GM21526 (cell line): ENCODE data around the gene SMPD3.

Experiments used
- ATAC-seq: cut with Tn5 transposase; IDR thresholded peaks from one replicate; pipeline ENCODE4 v1.9.1; 2021; ENCODE audit warnings: moderate library complexity; ENCODE audit not compliant: unreplicated experiment, low FRiP score

SMPD3 gene

DNA sequence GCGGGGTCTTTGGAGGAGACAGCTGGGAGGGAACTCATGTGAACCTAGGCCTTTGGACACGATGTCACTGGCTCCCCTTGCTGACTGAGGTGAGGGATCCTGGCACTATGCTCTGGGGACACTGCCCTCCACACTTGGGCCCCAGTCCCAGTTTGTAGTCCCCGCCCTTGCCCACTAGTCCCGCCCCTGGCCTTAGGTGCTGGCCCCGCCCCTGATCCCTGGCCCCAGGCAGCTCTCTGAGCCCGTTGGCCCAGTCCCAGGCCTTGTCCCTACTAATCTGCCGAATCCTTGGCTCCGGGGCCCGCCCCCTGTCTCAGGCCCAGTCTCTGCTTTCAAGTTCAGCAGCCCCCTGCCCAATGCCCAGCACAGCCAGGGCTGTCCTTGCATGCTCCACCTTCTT lies 61.0 kb downstream of the SMPD3 start:
- no peak for ATAC-seq

DNA sequence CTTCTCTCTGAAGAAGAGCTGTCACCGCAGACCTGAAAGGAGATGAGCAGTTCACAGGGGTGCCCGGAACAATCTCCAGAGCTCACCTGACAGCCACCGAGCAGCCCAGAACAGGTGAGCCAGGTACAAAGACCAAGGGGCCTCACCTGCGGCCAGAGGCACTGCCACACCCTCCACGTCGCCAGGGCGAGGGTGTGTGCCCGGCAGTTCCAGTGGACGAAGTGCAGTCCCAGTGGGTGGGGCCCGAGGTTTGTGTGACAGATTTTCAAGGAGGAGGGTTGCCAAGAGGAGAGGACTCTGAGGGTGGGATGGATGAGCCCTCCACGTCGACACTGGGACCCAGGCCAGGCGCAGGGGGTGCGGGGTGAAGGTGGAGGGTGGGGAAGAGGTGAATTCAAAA lies 61.7 kb downstream of the SMPD3 start:
- ATAC-seq: no peak

DNA sequence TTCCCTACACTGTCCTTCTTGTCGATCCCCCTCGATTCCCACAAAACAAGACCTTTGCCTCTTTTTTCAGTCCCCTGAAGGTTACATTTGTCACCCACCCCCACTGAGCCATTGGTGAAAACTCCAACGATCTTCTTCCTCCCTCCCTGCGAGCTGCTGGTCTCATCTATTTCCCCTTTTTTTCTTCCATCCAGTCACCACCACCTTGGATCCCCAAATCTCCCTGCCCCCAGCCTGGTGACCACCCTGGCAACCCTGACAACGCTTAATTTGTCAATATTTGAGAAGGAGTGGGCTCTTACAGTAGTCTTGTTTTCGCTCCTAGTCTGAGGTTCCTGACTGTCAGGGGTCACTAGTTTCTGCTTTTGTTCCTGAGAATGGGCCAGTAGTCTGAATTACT lies 62.9 kb downstream of the SMPD3 start:
- no peak for ATAC-seq

DNA sequence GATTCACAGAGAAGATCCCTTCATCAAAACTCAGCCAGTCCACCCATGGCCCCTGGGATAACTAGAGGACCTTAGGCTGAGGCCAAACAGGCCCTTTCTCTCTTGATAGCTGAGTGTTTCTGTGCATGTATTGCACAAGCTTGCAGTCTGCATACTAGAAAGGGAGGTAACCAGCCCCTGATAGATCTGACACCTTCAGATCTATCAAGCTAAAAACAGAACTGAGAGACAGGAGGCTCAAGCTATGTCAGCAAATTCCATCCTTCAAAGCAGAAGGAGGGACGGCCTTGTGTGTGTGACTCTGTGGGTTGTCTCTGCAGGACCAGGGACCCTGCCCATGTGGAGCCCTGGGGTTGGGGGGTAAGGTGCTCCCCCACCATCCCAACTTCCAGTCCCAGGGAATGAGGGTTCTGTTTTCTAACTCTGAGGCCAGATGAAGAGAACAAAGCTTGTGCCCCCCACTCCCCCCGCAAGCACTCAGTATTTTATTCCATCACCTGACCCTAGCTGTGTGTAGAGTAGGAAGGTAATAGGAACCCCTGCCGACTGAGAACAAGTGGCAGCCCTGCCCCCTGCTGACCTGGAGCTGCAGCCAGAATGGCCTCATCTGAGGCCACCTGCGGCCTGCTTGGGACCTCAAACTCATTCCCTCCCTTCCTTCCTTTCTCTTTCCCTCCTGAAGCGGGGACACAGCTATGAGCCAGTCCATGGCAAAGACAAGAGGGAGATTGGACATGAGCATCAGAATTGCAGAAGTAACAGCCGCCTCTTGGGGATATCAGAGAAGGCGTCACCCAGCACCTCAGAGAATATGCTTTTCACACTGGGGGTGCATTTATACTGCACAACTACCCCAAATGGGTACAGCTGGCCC lies 63.8 kb downstream of the SMPD3 start:
- ATAC-seq: no peak

DNA sequence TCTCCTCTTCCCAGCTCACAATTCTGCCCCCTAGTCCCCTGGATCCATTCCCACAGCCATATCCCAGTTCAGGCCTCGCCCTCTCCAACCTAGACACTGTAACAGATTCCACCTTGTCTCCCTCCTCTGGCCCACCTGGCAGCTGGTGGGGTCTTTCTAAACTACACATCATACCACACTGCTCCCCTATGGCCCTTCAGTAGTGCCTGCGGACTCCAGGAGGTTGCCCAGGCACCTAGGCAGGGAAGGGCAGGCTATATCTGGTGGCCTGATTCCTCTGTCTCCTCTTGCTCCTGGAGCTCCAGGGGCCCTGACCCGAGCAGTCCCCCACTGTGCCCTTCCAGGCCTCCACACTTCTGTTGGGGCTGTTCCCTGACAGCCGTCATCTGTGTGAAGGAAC lies 64.5 kb downstream of the SMPD3 start:
- ATAC-seq: no peak

DNA sequence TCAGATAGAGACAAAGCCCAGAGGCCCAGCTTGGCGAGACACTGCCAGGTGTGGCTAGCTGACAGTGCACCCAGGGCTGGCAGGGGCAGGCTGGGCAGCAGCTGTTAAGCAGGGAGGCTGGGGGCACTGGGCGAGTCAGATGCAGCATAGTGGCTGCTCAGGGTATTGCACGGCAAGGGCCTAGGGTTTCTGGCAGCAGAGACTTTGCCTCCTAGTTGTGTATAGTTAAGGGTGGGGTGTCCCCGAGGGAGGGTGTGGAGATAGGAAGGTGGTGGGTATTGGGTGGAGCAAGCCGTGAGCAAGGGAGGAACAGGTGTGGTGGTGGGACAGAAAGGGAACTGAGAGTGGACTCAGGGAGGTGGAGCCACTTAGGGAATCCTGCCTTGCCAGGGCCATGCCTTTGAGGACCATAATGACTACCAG lies 66.0 kb downstream of the SMPD3 start:
- ATAC-seq: peak; percentile 43

DNA sequence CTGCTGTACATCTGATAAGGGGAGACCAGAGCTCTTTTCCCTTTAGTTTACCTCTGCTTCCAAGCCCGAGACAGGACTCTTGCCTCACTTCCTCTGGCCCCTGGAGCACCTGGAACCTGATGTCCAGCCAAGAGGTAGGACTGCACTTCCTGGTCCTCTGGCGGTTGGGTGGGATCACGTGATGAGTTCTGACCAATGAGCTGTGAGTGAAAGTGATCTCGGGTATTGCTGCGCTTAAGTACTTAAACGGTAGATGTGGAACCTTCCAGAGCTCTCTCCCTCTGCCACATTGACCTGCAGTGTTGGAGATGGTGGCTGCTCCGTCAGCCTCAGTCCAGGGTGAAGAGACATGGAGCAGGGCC lies 67.0 kb downstream of the SMPD3 start:
- no peak for ATAC-seq

DNA sequence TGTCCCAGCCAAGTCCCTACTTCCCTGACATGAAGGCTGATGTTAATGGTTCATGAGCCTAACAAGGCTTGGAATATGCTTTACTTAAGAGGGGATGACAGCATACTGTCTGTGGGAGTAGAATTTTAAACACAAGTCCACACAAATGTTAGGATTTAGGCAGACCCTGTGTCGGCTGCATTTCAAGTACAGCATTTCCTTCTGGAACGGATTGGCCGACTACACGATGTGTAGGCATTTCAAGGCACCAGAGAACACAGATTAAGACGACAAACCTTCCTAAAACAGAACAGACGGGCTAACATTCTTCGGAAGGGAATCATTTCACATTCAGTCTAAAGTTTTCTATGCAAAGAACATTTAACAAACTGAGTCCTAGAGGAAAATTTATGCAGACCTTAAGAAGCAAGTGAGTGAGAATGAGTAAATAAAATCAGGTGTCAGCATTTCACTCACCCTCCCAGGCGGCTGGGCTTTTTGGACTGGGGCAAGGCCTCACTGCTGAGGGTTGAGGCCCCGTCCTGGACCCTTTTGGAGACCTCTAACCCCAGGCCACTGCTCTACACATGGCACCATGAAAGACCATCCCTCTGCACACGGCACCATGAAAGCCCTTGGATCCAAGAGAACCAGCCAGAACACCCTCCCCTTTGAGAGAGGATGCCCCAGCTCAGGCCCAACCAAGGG lies 67.5 kb downstream of the SMPD3 start:
- ATAC-seq: no peak

DNA sequence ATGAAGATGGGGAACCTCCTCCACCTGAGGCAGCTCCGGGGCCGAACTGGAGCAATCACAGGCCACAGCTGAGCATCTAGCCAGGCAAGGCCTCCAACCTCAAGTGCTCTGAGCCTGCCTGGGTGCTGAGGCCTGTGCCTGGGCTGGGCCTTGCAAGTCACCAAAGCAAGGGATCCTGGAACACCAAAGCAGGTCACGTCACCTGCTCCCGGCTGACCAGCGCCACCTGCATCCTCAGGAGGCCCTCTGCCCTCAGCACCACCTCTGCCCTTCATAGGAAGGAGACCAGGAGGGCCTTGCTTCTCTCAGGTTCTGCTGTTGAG lies 68.0 kb downstream of the SMPD3 start:
- ATAC-seq: no peak

DNA sequence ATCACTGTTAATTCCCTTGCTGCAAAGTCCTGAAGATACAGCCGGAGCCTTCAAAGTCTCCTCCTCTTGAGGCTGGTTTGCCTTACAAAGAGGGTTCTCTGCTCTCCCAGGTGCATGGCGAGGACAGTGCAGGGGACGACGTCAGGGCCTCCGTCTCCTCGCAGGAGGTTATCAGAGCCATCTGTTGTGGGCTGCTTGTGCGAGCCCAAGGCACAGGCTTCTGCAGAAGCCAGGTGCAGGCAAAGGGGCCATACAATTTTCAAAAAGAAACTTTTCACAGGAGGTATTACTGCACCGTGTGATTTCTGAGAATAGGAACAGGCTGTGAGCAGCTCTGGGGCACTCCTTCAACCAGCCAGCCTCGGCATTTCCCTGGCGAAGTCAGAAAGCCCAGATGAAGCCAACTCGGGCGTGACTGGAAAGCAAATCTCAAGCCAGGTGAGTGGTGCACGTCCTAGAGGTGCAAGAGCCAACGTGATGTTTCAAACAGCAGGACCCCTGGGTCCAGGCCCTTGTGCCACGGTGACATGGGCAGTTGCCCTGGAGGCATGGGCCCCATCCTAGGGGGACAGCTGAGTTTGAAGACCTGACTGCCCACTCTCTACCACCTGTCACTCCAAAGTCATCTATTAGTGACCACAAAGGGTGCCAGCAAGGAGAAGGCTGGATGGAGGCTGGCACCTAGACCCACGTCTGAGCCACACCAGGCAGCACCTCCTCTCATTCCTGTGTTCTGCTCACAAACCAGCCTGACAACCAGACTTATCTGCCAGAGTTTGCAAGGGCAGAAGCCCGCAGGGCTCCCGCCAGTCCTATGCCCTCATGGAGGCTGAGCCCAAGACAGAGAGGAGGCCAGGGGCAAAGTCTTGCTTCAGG lies 68.6 kb downstream of the SMPD3 start:
- no peak for ATAC-seq

DNA sequence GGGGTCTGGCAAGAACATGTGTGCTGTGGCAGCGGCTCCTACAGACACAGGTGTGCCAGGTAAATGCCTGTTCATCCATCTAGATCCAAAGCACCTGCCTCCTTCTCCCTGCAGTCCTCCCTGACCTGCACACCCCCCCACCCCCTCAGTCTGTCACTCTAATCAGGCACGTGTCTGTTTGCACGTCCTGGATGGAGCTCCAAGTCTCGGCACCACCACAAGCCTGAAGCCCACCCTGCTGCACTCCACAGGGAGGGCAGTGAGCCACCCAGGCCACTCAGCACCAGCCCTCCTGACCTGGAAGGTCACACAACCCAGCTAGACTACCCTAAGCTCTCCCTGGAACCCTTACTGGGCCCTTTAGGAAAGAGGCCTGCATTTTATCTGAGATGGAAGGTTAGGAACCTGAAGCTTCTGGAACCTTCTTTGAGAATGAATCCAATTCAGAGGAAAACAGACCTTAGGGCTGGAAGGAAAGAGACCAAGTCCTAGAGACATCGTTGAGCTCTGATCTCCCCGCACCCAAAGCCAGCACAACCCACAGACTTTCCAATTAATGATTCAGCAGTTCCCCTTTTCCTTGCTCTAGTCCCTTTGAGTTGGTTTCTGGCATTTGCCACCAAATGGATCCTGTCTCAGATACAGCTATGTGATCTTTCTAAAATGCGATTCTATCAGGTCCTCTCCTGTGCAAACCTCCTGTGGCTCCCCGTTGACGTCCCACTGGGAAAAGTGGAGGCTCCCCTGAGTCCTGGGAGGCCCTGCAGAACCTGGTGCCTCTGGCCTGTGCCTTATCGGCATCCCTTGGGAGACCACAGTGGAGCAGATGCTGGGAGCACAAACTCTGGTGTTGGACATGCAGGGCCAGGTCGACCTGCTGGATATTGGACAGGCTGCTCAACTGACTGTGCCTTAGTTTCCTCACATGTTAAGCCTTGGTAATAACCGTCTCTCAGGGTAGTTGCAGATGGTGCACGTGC lies 69.6 kb downstream of the SMPD3 start:
- no peak for ATAC-seq

DNA sequence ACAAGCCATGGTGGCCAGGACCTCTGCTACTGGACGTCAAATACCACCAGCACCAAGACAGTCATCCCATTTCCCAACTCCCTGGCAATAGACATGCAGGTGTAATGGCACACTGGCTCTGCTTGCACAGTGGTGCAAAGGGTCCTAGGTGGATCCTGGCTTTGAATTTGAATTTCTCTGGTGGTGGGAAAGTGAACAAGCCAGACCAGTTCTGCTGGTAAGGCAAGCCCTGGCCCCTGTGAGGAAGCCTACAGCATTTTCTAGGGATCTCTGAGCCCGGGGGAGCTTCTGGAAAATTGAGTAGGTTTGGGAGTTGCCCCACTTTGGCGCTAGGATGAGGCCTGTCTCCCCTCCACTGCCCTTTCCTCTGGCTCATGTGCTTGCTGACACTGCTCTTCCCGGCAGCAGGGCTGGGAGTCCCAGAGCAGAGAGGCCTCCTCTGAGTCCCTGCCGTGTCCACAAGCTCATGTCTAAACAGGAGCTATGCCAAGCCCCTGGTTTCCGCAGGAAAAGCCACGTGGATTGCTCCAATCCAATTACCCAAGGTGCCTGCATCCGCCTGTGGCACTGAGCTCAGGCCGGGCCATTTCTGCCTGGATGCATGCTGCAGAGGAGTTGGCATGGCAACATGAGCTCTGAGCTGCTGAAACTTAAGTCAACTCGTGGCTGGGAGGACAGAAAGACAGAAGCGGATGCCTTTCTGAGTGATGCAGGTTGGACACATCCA lies 70.5 kb downstream of the SMPD3 start:
- no peak for ATAC-seq

DNA sequence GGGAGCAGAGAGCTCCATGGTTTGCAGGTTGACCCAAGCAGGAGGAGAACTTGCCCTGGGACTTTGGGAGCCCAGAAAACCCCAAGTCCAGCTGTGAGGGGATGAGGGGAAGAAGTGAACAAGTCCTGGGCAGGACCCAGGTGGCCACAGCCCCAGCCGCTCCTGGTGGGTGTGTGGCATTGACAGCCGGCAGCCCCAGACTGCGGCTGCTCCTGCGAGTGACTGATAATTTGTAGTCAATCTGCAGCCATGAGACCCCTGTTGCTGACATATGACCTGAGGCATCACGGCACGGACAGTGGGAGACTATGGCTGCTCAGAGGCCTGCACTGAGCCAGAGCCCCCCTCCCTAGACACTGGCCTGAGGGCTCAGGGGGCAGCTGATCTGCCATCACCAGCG lies 71.1 kb downstream of the SMPD3 start:
- no peak for ATAC-seq

DNA sequence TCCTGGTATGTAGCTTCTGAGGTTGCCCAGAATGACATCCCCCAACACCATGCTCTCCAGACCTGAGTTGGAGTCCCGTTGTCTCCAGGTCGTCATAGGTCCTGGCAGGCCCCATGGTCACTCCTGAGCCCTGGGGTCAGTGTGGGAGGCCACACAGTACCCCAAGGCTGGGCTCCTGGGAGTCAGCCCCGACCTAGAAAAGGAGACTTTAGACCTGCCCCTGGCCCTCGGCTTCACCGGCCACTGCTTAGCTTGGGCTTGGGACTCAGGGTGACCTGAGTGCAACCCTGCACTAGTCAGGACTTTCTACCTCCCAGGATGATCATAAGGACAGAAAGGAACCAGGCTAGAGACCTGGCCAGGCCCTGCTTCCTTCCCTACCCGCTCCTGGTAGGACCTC lies 71.7 kb downstream of the SMPD3 start:
- no peak for ATAC-seq

DNA sequence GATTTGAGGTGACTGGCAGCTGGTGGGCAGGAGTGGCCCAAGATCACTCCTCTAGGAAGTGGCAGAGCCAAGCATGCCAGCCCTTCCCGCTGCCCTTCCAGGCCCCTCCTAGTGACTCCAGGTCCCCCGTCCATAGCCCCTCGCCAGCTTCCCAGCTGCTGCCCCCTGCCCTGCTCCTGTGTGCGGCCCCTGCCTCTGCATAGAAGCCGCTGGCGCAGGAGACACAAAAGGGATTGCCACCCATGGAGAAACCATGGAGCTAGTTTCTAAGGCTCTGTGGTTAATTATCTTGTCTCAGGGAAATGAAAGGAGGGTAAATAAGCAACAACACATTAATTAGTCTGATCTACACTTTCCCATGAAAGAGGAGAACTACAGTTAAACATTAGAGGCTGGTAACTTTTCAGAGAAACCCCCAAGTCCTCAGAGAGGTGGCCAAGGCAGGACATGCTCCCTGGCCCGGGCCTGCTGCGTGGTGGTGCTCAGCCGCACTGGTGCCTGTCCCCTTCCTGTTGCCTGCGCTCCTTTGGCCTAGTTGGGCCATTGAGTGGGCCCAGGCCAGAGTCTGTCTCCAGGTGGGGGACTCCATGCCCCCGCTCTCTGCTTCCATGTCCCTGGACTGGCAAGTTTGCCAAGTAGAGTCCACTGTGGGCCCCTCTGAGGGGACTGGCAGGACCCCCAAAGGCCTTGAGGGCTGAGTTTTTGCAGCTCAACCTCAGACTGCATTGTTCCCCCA lies 72.3 kb downstream of the SMPD3 start:
- ATAC-seq: no peak

DNA sequence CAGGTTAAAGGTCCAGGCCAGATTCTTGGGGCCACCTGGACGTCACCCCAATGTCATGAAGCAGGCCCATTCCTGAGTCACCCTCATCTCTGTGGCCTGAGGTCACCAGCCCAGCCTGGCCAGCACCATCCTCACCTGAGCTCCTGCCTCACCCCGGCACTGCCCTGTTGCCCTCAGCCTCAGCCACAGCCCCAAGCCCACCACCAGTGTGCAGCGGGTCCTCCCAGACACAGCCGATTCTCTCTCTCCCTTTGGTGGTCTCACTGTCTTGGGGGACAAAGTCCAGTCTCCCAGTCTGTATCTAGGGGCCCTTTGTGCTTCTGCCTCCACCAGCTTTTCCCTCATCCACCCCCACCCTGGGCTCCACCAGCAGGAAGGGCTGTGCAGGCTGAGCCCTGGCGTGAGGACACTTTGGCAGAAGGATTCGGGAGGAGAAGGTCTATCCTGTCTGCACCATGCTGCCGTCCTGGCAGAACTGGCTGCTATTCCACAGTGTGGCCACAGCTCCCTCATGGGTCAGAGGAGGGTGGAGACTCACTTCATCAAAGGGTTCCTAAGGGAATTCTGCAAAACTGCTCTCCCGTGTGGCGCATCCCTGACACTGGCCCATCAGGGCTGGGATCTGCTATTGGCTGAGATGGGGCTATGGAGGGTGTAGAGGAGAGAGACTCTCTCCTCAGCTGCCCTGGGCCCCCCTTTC lies 73.2 kb downstream of the SMPD3 start:
- ATAC-seq: no peak

DNA sequence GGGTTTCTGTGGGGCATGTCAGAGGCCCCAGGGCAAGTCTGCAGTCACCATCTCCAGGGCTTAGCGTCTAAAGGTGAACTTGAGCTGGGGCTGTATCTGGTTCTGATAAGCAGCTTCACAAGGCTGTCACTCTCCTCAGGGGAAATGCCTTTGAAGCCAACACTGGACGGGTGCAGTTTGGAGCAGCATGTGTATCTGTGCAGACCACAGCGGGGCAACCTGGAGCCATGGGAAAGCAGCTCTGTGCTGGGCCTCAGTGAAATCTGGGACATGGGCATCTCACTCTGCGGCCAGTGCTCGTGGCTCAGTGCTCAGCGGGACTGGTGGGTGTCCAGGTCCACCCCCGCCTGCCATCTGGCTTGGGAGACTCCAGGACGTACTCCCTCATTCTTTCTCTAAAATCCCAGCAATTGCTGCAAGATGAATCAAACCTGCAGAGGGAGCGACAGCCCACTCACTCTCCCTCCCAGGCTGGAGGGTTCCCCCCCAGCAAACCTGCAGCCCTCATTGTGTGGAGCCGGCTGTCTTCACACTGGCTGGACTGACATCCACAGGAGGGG lies 74.0 kb downstream of the SMPD3 start:
- no peak for ATAC-seq
